GM23338 (cell line): ENCODE measurements around the gene ACVRL1. TPM values are rescaled to one million over a fixed set of nuclear protein-coding genes. Genes with fewer than 3 reads are reported as not detected.

ENCODE experiments used
- ATAC-seq: fragments of 200-7000 bp; cut with Tn5 transposase; 3 replicates; pipeline ENCODE4 v1.9.1; 2020
- DNase-seq: peaks from one replicate; pipeline ENCODE4 v3.0.0-alpha.2; 2015; ENCODE audit warnings: low spot score
- H2AFZ ChIP-seq: fragments of 200-600 bp; sonication (generic); 2 replicates; pipeline ENCODE4 v1.8.0; 2016; ENCODE audit warnings: antibody characterized with exemption, mild to moderate bottlenecking, moderate library complexity
- H3F3A ChIP-seq: fragments of 200-600 bp; sonication (generic); replicated peaks from 2 replicates; pipeline ENCODE4 v1.8.0; 2017; ENCODE audit warnings: antibody characterized with exemption, mixed run types, low read depth
- H3K27ac ChIP-seq: fragments of 200-600 bp; sonication (generic); 2 replicates; pipeline ENCODE4 v1.6.1; 2016; ENCODE audit warnings: low read depth
- H3K27me3 ChIP-seq: fragments of 200-600 bp; sonication (generic); 2 replicates; pipeline ENCODE4 v1.8.0; 2016; ENCODE audit warnings: mild to moderate bottlenecking, mixed run types, moderate library complexity; ENCODE audit not compliant: insufficient read depth
- H3K36me3 ChIP-seq: fragments of 200-600 bp; sonication (generic); 2 replicates; pipeline ENCODE4 v1.8.0; 2016; ENCODE audit warnings: mild to moderate bottlenecking; ENCODE audit not compliant: insufficient read depth
- H3K4me1 ChIP-seq: fragments of 200-600 bp; sonication (generic); 2 replicates; pipeline ENCODE4 v1.8.0; 2016; ENCODE audit warnings: mild to moderate bottlenecking, moderate library complexity; ENCODE audit not compliant: insufficient read depth
- H3K4me2 ChIP-seq: fragments of 200-600 bp; sonication (generic); 2 replicates; pipeline ENCODE4 v1.7.1; 2017; ENCODE audit warnings: mixed run types
- H3K4me3 ChIP-seq: fragments of 200-600 bp; sonication (generic); 2 replicates; pipeline ENCODE4 v1.6.1; 2016; ENCODE audit warnings: mixed run types
- H3K79me2 ChIP-seq: fragments of 200-600 bp; sonication (generic); replicated peaks from 2 replicates; pipeline ENCODE4 v1.8.0; 2017; ENCODE audit warnings: mild to moderate bottlenecking; ENCODE audit not compliant: insufficient read depth
- H3K9me2 ChIP-seq: fragments of 200-600 bp; sonication (generic); 2 replicates; pipeline ENCODE4 v1.8.0; 2017; ENCODE audit not compliant: insufficient read depth
- H4K20me1 ChIP-seq: fragments of 200-600 bp; sonication (generic); replicated peaks from 2 replicates; pipeline ENCODE4 v1.8.0; 2017; ENCODE audit warnings: mild to moderate bottlenecking; ENCODE audit not compliant: insufficient read depth
- H3K27ac Mint-ChIP-seq: 2 replicates; pipeline ENCODE4 v1.8.0; 2020; ENCODE audit warnings: inconsistent platforms, mild to moderate bottlenecking, moderate library complexity, mixed read lengths
- H3K27me3 Mint-ChIP-seq: 3 replicates; pipeline ENCODE4 v1.8.0; 2022; ENCODE audit warnings: low read depth, mild to moderate bottlenecking, moderate library complexity, mixed read lengths, inconsistent platforms; ENCODE audit not compliant: insufficient read depth, poor library complexity
- H3K36me3 Mint-ChIP-seq: 3 replicates; pipeline ENCODE4 v1.8.0; 2021; ENCODE audit warnings: low read depth, mild to moderate bottlenecking, inconsistent platforms, moderate library complexity, mixed read lengths
- H3K4me1 Mint-ChIP-seq: 3 replicates; pipeline ENCODE4 v1.8.0; 2020; ENCODE audit warnings: mild to moderate bottlenecking, inconsistent platforms, mixed read lengths
- H3K4me3 Mint-ChIP-seq: 3 replicates; pipeline ENCODE4 v1.8.0; 2021; ENCODE audit warnings: moderate library complexity, mild to moderate bottlenecking, inconsistent platforms, mixed read lengths
- H3K9me3 Mint-ChIP-seq: 3 replicates; pipeline ENCODE4 v1.8.0; 2020; ENCODE audit warnings: moderate library complexity, mild to moderate bottlenecking, inconsistent platforms, mixed read lengths
- ETS1 ChIP-seq: IDR thresholded peaks from 2 replicates; pipeline ENCODE4 v1.6.1; 2016; ENCODE audit warnings: antibody characterized with exemption
- STAT1 ChIP-seq: IDR thresholded peaks from one replicate; pipeline ENCODE4 v1.6.1; 2016; ENCODE audit warnings: antibody characterized with exemption; ENCODE audit not compliant: unreplicated experiment
- polyA plus RNA-seq: library from polyadenylated mRNA; unstranded; fragments of >200 nt; fragmentation: Nextera tagmentation; extraction: Ambion mirVana; gene quantifications from 2 replicates; pipeline ENCODE4 v1.2.1, GENCODE V29; 2016
- total RNA-seq: library from RNA; depleted of rRNA; stranded (reverse); fragments of >200 nt; shearing (Covaris generic); gene quantifications from 2 replicates; pipeline ENCODE4 v1.2.3, GENCODE V29; 2014
- TF ChIP-seq, protein P1 (sequence below), 2 experiments: fragments of 200-600 bp in 1 of 2; sonication (generic) in 1 of 2; conservative IDR thresholded peaks; 2 replicates each; pipeline versions ENCODE4 v1.5.1 to v1.6.1; 2016 to 2017; ENCODE audit warnings: antibody characterized with exemption in 2 of 2, low read depth in 2 of 2, mild to moderate bottlenecking in 2 of 2, moderate library complexity in 1 of 2
- TF ChIP-seq, protein P2 (sequence below): fragments of 250-450 bp; sonication (Bioruptor Pico); IDR thresholded peaks from 2 replicates; pipeline ENCODE4 v1.5.0; 2020; ENCODE audit warnings: mild to moderate bottlenecking, moderate library complexity

ACVRL1 gene
- total and polyA plus RNA-seq, 2 experiments from 2014 or later: 0.28 TPM; not detected in 1

DNA sequence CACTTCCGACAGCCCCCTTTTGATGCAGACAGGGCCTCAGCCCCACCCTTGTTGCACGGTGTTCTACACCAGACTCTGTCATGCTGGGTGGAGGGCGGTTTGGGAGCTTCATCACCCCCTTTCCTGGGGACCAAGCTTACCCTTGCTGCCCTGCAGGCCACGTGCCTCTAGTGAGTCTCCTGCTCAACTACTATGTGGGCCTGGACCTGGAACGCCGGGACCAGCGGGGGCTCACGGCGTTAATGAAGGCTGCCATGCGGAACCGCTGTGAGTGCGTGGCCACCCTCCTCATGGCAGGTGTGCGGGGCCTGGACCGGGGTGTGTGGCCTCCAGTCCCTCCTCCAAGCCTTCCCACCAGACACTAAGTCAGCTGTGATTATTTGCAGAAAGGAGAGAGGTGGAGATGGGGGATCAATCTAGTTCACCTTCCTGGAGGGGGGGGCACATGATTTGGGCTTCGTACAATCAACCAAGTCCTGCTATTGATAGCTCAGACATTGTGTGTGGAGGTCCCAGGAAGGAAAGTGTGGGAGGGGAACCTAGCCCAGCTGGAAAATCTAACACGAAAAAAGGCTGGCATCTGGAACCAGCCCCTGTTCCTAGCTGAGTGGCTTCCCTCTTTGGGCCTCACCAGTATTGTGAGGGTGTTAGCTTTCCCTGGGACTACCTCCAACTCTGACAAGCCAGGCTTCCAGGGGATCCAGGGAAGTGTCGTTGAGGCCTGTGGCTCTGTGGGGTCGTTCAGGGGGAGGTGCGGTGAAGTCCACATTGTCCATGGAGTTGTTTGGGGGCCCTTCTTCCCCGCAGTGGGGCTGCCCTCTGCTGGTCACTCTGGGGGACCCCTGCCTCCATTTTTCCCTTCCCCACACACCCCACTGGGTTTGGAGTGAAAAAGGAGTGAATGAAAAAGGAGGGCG, 17.8 kb upstream of the ACVRL1 start:
- H3K27ac ChIP-seq: no peak overlapping the region
- peaks cover 12% of the 10 kb centered on the region for H3K4me1 ChIP-seq
- peak overlapping the region; percentile 80; the same call in 1 of the 2 replicates for H2AFZ ChIP-seq
- no peak overlapping the region for H3K4me3 Mint-ChIP-seq
- no peaks in the 10 kb centered on the region for H4K20me1 ChIP-seq
- no peaks in the 10 kb centered on the region; the same call in 2 of the 3 replicates for H3K9me3 Mint-ChIP-seq
- H3K36me3 ChIP-seq: no peaks in the 10 kb centered on the region
- DNase-seq (peak; percentile 68), ATAC-seq (peak; percentile 31)
- peaks cover 3% of the 10 kb centered on the region; the same call in 1 of the 2 replicates for H3F3A ChIP-seq
- H3K4me2 ChIP-seq: no peak overlapping the region
- H3K27me3 ChIP-seq: peaks cover 12% of the 10 kb centered on the region; the same call in 1 of the 2 replicates
- H3K36me3 Mint-ChIP-seq: no peaks in the 10 kb centered on the region
- peaks cover 19% of the 10 kb centered on the region; the same call in 2 of the 3 replicates for H3K4me1 Mint-ChIP-seq
- H3K4me3 ChIP-seq: no peak overlapping the region
- TF ChIP-seq ETS1: no peak
- TF ChIP-seq, protein P1, sequence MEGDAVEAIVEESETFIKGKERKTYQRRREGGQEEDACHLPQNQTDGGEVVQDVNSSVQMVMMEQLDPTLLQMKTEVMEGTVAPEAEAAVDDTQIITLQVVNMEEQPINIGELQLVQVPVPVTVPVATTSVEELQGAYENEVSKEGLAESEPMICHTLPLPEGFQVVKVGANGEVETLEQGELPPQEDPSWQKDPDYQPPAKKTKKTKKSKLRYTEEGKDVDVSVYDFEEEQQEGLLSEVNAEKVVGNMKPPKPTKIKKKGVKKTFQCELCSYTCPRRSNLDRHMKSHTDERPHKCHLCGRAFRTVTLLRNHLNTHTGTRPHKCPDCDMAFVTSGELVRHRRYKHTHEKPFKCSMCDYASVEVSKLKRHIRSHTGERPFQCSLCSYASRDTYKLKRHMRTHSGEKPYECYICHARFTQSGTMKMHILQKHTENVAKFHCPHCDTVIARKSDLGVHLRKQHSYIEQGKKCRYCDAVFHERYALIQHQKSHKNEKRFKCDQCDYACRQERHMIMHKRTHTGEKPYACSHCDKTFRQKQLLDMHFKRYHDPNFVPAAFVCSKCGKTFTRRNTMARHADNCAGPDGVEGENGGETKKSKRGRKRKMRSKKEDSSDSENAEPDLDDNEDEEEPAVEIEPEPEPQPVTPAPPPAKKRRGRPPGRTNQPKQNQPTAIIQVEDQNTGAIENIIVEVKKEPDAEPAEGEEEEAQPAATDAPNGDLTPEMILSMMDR (conservative IDR thresholded peaks at IDR 0.05; ENCODE audit: low read depth in 2 of 2): peak; percentile 64 to 70
- H3K79me2 ChIP-seq: no peaks in the 10 kb centered on the region
- no peaks in the 10 kb centered on the region for H3K9me2 ChIP-seq
- H3K27ac Mint-ChIP-seq: no peak overlapping the region
- peaks cover 21% of the 10 kb centered on the region for H3K27me3 Mint-ChIP-seq

- ATAC-seq (no peak; the same call in 2 of the 3 replicates), DNase-seq (no peak)
- Histone ChIP-seq H3K4me3 (no peak overlapping the region), H4K20me1 (no peaks in the 10 kb centered on the region), H3K9me2 (no peaks in the 10 kb centered on the region), H3K4me1 (peaks cover 12% of the 10 kb centered on the region), H3K4me2 (no peak overlapping the region), H3K27me3 (peaks cover 12% of the 10 kb centered on the region; the same call in 1 of the 2 replicates), H3K27ac (no peak overlapping the region), H2AFZ (peak overlapping the region; percentile 80; the same call in 1 of the 2 replicates), H3F3A (peaks cover 3% of the 10 kb centered on the region; the same call in 1 of the 2 replicates), H3K36me3 (no peaks in the 10 kb centered on the region), H3K79me2 (no peaks in the 10 kb centered on the region)
- Mint-ChIP-seq H3K27ac (no peak overlapping the region), H3K4me1 (peaks cover 21% of the 10 kb centered on the region; the same call in 2 of the 3 replicates), H3K4me3 (no peak overlapping the region), H3K36me3 (no peaks in the 10 kb centered on the region), H3K9me3 (no peaks in the 10 kb centered on the region), H3K27me3 (peaks cover 21% of the 10 kb centered on the region)
- TF ChIP-seq, protein P2, sequence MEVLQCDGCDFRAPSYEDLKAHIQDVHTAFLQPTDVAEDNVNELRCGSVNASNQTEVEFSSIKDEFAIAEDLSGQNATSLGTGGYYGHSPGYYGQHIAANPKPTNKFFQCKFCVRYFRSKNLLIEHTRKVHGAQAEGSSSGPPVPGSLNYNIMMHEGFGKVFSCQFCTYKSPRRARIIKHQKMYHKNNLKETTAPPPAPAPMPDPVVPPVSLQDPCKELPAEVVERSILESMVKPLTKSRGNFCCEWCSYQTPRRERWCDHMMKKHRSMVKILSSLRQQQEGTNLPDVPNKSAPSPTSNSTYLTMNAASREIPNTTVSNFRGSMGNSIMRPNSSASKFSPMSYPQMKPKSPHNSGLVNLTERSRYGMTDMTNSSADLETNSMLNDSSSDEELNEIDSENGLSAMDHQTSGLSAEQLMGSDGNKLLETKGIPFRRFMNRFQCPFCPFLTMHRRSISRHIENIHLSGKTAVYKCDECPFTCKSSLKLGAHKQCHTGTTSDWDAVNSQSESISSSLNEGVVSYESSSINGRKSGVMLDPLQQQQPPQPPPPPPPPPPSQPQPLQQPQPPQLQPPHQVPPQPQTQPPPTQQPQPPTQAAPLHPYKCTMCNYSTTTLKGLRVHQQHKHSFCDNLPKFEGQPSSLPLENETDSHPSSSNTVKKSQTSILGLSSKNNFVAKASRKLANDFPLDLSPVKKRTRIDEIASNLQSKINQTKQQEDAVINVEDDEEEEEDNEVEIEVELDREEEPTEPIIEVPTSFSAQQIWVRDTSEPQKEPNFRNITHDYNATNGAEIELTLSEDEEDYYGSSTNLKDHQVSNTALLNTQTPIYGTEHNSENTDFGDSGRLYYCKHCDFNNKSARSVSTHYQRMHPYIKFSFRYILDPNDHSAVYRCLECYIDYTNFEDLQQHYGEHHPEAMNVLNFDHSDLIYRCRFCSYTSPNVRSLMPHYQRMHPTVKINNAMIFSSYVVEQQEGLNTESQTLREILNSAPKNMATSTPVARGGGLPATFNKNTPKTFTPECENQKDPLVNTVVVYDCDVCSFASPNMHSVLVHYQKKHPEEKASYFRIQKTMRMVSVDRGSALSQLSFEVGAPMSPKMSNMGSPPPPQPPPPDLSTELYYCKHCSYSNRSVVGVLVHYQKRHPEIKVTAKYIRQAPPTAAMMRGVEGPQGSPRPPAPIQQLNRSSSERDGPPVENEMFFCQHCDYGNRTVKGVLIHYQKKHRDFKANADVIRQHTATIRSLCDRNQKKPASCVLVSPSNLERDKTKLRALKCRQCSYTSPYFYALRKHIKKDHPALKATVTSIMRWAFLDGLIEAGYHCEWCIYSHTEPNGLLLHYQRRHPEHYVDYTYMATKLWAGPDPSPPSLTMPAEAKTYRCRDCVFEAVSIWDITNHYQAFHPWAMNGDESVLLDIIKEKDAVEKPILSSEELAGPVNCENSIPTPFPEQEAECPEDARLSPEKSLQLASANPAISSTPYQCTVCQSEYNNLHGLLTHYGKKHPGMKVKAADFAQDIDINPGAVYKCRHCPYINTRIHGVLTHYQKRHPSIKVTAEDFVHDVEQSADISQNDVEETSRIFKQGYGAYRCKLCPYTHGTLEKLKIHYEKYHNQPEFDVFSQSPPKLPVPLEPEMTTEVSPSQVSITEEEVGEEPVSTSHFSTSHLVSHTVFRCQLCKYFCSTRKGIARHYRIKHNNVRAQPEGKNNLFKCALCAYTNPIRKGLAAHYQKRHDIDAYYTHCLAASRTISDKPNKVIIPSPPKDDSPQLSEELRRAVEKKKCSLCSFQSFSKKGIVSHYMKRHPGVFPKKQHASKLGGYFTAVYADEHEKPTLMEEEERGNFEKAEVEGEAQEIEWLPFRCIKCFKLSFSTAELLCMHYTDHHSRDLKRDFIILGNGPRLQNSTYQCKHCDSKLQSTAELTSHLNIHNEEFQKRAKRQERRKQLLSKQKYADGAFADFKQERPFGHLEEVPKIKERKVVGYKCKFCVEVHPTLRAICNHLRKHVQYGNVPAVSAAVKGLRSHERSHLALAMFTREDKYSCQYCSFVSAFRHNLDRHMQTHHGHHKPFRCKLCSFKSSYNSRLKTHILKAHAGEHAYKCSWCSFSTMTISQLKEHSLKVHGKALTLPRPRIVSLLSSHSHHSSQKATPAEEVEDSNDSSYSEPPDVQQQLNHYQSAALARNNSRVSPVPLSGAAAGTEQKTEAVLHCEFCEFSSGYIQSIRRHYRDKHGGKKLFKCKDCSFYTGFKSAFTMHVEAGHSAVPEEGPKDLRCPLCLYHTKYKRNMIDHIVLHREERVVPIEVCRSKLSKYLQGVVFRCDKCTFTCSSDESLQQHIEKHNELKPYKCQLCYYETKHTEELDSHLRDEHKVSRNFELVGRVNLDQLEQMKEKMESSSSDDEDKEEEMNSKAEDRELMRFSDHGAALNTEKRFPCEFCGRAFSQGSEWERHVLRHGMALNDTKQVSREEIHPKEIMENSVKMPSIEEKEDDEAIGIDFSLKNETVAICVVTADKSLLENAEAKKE (CRISPR knock-in tag): 0 out of 2 replicates have a peak, but pooled peaks have one; percentile 29
- no peak for TF ChIP-seq STAT1
These were observed 17.2 kb upstream of the ACVRL1 start for GRCh38 chr12:51890133-51890464.
